Panc1 (cell line): Measurements from ENCODE around the gene HEMGN.

Experiments used
- POLR2AphosphoS5 ChIP-seq: IDR thresholded peaks from 2 replicates; pipeline ENCODE4 v1.6.1; 2012; ENCODE audit warnings: mild to moderate bottlenecking, low read depth, low read length, moderate library complexity
- TF ChIP-seq, protein P1 (sequence below): fragments of 450-650 bp; IDR thresholded peaks from 2 replicates; pipeline ENCODE4 v1.5.1; 2017; ENCODE audit warnings: mild to moderate bottlenecking
- TF ChIP-seq, protein P2 (sequence below), 2 experiments: IDR thresholded peaks; 2 replicates each; pipeline ENCODE4 v1.6.1; 2011 to 2012; ENCODE audit warnings: low read depth in 2 of 2, control low read depth in 1 of 2, low read length in 1 of 2, mild to moderate bottlenecking in 1 of 2, moderate library complexity in 1 of 2; ENCODE audit not compliant: insufficient read depth in 1 of 2

DNA sequence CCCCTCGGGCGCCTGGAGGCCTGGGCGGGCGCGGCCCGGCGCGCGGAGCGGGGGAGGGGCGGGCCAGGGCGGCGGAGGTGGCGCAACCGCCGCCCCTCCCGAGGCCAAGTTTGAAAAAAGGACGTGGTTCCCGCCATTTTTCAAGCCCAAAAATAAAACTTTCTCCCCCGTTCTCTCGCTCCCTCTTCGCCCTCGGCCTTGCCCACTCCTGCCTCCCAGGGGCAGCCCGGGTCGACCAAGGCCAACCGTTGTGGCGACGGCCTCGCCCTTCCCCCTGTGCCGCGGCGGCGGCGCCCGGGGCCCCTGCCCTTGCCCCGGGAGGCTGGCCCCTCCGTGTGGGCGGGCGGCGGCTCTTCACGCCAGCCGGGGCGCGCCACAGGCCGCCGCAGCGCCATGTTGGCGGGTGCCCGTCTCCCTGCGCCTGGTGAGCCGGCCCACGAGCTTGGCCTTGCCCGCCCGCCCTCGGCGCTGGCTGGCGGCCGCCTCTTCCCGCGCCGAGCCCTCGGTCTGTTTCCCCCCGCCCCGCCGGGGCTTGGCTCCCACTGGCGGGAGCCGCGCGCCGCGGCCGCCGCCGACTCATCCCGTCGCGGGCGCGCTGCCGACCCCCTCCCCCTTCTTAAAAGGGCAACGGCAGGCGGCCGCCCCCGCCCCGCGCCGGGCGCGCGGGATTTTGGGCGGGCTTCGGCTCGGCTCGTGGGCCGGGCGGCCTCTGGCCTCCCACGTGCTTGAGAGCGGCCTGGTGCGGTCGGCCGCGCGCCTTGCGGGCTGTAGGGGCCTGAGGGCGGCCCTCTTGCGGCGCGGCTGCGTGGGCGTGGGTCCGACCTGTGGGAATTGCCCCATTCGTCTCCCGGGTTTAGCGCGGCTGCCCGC is 46.5 kb upstream of the HEMGN start:
- TF ChIP-seq POLR2AphosphoS5: no peak
- TF ChIP-seq, protein P1, sequence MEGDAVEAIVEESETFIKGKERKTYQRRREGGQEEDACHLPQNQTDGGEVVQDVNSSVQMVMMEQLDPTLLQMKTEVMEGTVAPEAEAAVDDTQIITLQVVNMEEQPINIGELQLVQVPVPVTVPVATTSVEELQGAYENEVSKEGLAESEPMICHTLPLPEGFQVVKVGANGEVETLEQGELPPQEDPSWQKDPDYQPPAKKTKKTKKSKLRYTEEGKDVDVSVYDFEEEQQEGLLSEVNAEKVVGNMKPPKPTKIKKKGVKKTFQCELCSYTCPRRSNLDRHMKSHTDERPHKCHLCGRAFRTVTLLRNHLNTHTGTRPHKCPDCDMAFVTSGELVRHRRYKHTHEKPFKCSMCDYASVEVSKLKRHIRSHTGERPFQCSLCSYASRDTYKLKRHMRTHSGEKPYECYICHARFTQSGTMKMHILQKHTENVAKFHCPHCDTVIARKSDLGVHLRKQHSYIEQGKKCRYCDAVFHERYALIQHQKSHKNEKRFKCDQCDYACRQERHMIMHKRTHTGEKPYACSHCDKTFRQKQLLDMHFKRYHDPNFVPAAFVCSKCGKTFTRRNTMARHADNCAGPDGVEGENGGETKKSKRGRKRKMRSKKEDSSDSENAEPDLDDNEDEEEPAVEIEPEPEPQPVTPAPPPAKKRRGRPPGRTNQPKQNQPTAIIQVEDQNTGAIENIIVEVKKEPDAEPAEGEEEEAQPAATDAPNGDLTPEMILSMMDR: no peak
- TF ChIP-seq, protein P2, sequence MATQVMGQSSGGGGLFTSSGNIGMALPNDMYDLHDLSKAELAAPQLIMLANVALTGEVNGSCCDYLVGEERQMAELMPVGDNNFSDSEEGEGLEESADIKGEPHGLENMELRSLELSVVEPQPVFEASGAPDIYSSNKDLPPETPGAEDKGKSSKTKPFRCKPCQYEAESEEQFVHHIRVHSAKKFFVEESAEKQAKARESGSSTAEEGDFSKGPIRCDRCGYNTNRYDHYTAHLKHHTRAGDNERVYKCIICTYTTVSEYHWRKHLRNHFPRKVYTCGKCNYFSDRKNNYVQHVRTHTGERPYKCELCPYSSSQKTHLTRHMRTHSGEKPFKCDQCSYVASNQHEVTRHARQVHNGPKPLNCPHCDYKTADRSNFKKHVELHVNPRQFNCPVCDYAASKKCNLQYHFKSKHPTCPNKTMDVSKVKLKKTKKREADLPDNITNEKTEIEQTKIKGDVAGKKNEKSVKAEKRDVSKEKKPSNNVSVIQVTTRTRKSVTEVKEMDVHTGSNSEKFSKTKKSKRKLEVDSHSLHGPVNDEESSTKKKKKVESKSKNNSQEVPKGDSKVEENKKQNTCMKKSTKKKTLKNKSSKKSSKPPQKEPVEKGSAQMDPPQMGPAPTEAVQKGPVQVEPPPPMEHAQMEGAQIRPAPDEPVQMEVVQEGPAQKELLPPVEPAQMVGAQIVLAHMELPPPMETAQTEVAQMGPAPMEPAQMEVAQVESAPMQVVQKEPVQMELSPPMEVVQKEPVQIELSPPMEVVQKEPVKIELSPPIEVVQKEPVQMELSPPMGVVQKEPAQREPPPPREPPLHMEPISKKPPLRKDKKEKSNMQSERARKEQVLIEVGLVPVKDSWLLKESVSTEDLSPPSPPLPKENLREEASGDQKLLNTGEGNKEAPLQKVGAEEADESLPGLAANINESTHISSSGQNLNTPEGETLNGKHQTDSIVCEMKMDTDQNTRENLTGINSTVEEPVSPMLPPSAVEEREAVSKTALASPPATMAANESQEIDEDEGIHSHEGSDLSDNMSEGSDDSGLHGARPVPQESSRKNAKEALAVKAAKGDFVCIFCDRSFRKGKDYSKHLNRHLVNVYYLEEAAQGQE (IDR thresholded peaks at IDR 0.05; ENCODE audit: insufficient read depth in 1 of 2, low read depth in 2 of 2, low read length in 1 of 2): no peak
